ENCODE data around the gene IFI27L2. TPM values are rescaled to one million over a fixed set of nuclear protein-coding genes. Genes with fewer than 3 reads are reported as not detected.

Gene IFI27L2
- total and polyA plus RNA-seq, 2 of the 8 experiments (the other 6 are each of a cell fraction or from before 2014, with no cell fraction given): 14.0 to 69.6 TPM

GRCh38 chr14:94080621-94081385 is 48.6 kb downstream of the IFI27L2 start, which contains the start of the genes DDX24 and IFI27L1 (continued):
- no peak for TF ChIP-seq CHD7 (IDR thresholded peaks at IDR 0.05; ENCODE audit: insufficient replicate concordance, low read length)
- TF ChIP-seq CREB1 (IDR thresholded peaks at IDR 0.05): peak; percentile 72
- TF ChIP-seq CHD1 (IDR thresholded peaks at IDR 0.05; ENCODE audit: low read depth, low read length): no peak
- peak; percentile 92 for TF ChIP-seq ASH2L (IDR thresholded peaks at IDR 0.05; ENCODE audit: low read length)
- TF ChIP-seq CBX8 (IDR thresholded peaks at IDR 0.05; ENCODE audit: borderline replicate concordance, low read depth, low read length): no peak
- no peak for TF ChIP-seq NANOG (IDR thresholded peaks at IDR 0.05; ENCODE audit: insufficient read depth, low read depth, low read length, poor library complexity, severe bottlenecking)
- no peak for TF ChIP-seq EGR1 (IDR thresholded peaks at IDR 0.05; ENCODE audit: borderline replicate concordance, low read depth, low read length)
- TF ChIP-seq TCF12 (IDR thresholded peaks at IDR 0.05; ENCODE audit: low read depth, low read length): no peak
- TF ChIP-seq GABPA (IDR thresholded peaks at IDR 0.05; ENCODE audit: borderline replicate concordance, insufficient read depth, low read length): peak; percentile 85
- TF ChIP-seq SIN3A (conservative IDR thresholded peaks at IDR 0.05 in 1 of 2, IDR thresholded peaks at IDR 0.05 in 1 of 2; ENCODE audit: low read depth in 1 of 2, low read length in 2 of 2): peak in 1 of 2 experiments; percentile 21; a peak in 1 of 4 replicates
